ENCODE data around the gene VARS1. TPM values are rescaled to one million over a fixed set of nuclear protein-coding genes. Genes with fewer than 3 reads are reported as not detected.

Gene VARS1
- total RNA-seq, 1 donor from 2014 or later, result 39.8 TPM

- peaks cover 2 to 35% of the 10 kb centered on the region in 2 donors for H3K36me3 ChIP-seq
- H3K27ac ChIP-seq, result peak overlapping the region; percentile 94
- no peaks in the 10 kb centered on the region for H3K9me3 ChIP-seq
- intact Hi-C loops (cut with DNase I), result no loop called here
- H3K27me3 ChIP-seq, result no peaks in the 10 kb centered on the region
- TF ChIP-seq POLR2AphosphoS5 (IDR thresholded peaks at IDR 0.05; ENCODE audit: insufficient read depth in 1 of 2, low read depth in 1 of 2), result no peak
- no peak for TF ChIP-seq CTCF (IDR thresholded peaks at IDR 0.05)
- TF ChIP-seq POLR2A (IDR thresholded peaks at IDR 0.05), result no peak
- no peak for DNase-seq (ENCODE audit: extremely low spot score in 2 of 2)
- peak overlapping the region in 1 of 2 donors; percentile 78 for H3K4me3 ChIP-seq
- H3K4me1 ChIP-seq, result peaks cover 50% of the 10 kb centered on the region
Observed at GRCh38 chr6:31837369-31838113, 42.0 kb upstream of the VARS1 start.

DNA sequence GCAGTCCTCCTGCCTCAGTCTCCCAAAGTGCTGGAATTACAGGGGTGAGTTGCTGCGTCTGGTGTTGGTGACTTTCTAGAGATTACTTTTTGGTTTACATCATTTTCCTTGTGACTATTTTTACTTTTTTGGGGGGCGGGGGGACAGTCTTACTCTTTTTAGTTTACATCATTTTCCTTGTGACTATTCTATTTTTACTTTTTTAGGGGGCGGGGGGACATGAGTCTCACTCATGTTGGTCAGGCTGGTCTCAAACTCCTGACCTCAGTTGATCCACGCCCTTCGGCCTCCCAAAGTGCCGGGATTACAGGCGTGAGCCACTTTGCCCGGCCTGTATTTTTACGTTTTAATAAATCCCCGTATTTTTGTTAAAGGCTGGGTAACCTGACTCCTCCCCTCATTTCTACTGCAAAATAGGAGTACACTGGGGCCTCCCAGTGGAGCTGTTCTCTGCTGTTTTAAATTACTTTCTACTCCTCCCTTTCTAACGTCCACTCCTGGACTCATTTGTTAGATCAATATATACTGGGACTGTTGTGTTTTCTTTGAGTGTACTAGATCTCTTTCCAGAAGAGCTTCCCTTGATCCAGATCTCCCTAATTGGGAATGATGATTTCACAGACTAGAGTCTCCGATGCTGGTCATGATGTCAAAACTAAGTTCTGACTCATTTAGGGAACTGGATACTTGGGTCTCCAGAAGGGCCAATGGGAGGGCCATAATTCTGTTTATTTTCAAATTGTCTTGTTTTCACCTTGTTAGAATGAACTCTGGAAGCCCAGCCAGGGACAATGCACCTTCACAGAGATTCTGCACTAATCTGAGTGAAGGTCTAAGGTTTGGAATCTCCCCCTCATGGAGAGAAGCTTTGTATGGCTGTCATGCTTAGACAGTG is 41.2 kb upstream of the VARS1 start:
- Histone ChIP-seq H3K27ac (peak overlapping the region; percentile 94), H3K27me3 (no peaks in the 10 kb centered on the region), H3K4me3 (peak overlapping the region; percentile 78 to 85), H3K9me3 (no peaks in the 10 kb centered on the region), H3K36me3 (peaks cover 2 to 37% of the 10 kb centered on the region in 2 donors), H3K4me1 (peaks cover 57% of the 10 kb centered on the region)
- intact Hi-C loops (cut with DNase I), result no loop called here
- TF ChIP-seq POLR2AphosphoS5 (IDR thresholded peaks at IDR 0.05; ENCODE audit: insufficient read depth in 1 of 2, low read depth in 1 of 2) (no peak), CTCF (IDR thresholded peaks at IDR 0.05) (no peak), POLR2A (IDR thresholded peaks at IDR 0.05) (no peak)
- DNase-seq (ENCODE audit: extremely low spot score in 2 of 2), result no peak

DNA sequence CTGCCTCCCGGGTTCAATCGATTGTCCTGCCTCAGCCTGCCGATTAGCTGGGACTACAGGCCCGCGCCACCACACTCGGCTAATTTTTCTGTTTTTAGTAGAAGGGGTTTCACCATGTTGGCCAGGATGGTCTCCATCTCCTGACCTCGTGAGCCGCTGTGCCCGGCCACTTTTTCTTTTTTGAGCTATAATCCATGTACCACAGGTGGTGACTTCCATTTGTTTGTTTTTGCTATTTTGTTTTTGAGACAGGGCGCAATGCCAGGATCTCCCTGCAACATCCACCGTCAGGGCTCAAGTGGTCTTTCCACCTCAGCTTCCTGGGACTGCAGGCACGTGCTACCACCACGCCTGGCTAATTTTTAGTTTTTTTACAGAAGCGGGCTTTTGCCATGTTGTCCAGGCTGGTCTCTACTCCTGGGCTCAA is 40.5 kb upstream of the VARS1 start:
- H3K36me3 ChIP-seq, result peaks cover 2 to 40% of the 10 kb centered on the region in 2 donors
- no peak for TF ChIP-seq CTCF (IDR thresholded peaks at IDR 0.05)
- no peak for TF ChIP-seq POLR2A (IDR thresholded peaks at IDR 0.05)
- TF ChIP-seq POLR2AphosphoS5 (IDR thresholded peaks at IDR 0.05; ENCODE audit: insufficient read depth in 1 of 2, low read depth in 1 of 2), result no peak
- H3K4me1 ChIP-seq, result peaks cover 64% of the 10 kb centered on the region
- peak overlapping the region; percentile 94 for H3K27ac ChIP-seq
- intact Hi-C loops (cut with DNase I), result no loop called here
- no peaks in the 10 kb centered on the region for H3K9me3 ChIP-seq
- H3K27me3 ChIP-seq, result no peaks in the 10 kb centered on the region
- DNase-seq (ENCODE audit: extremely low spot score in 2 of 2), result no peak
- H3K4me3 ChIP-seq, result peak overlapping the region; percentile 78 to 85

- TF ChIP-seq CTCF (IDR thresholded peaks at IDR 0.05), result no peak
- peak in 1 of 2 donors; percentile 38 for TF ChIP-seq POLR2A (IDR thresholded peaks at IDR 0.05)
- peak; percentile 88 to 94 for TF ChIP-seq POLR2AphosphoS5 (IDR thresholded peaks at IDR 0.05; ENCODE audit: insufficient read depth in 1 of 2, low read depth in 1 of 2)
- intact Hi-C loops (cut with DNase I), result loop anchor here (5.0 kb wide), 2 partner anchors 107 to 152 kb away; partner anchors contain the start of genes DDAH2 and LY6G5C
Observed at GRCh38 chr6:31834367-31835250, 39.1 kb upstream of the VARS1 start.

More at GRCh38 chr6:31834367-31835250, 39.1 kb upstream of the VARS1 start:
- Histone ChIP-seq H3K36me3 (peaks cover 2 to 30% of the 10 kb centered on the region in 2 donors), H3K4me3 (peak overlapping the region; percentile 78 to 85), H3K4me1 (peaks cover 69% of the 10 kb centered on the region), H3K27ac (peak overlapping the region; percentile 94), H3K9me3 (no peaks in the 10 kb centered on the region), H3K27me3 (no peaks in the 10 kb centered on the region)
- DNase-seq (ENCODE audit: extremely low spot score in 2 of 2), result peak in 1 of 2 donors; percentile 93

Measured in vagina (tissue), 2 donors.